Measurements from ENCODE around the gene ARMC5. TPM values are rescaled to one million over a fixed set of nuclear protein-coding genes. Genes with fewer than 3 reads are reported as not detected.

Gene ARMC5
- total and polyA plus RNA-seq, 9 of the 15 experiments (the other 6 are each of a cell fraction or from before 2014, with no cell fraction given): 0.11 to 13.5 (median 2.1) TPM

- CTCF ChIA-PET (ENCODE audit: low intra/inter-chr PET ratio): interaction anchor here (0.6 kb wide), 1 partner anchor 235 kb away, joined by 4 read pairs; no protein-coding TSS in a partner anchor
- TF ChIP-seq MYC (IDR thresholded peaks at IDR 0.05; ENCODE audit: low read depth, low read length): peak; percentile 74
- TF ChIP-seq MYC (CRISPR knock-in tag; IDR thresholded peaks at IDR 0.05; ENCODE audit: borderline replicate concordance, low read depth): no peak; the same call in 1 of the 2 replicates
- TF ChIP-seq MAX (CRISPR knock-in tag; IDR thresholded peaks at IDR 0.05): peak; percentile 82
- TF ChIP-seq RNF2 (IDR thresholded peaks at IDR 0.05): peak; percentile 50; the same call in 1 of the 2 replicates
- TF ChIP-seq ATF7 (IDR thresholded peaks at IDR 0.05): peak; percentile 86
- peak in 1 of 2 experiments; percentile 61; a peak in 1 of 4 replicates for TF ChIP-seq SIN3A (IDR thresholded peaks at IDR 0.05; ENCODE audit: borderline replicate concordance in 2 of 2, control insufficient read depth in 1 of 2, low read depth in 2 of 2, low read length in 2 of 2)
- TF ChIP-seq MYNN (IDR thresholded peaks at IDR 0.05): peak; percentile 17; the same call in 1 of the 2 replicates
- TF ChIP-seq MYNN (CRISPR knock-in tag; IDR thresholded peaks at IDR 0.05): no peak
- TF ChIP-seq SAP30 (IDR thresholded peaks at IDR 0.05; ENCODE audit: borderline replicate concordance, insufficient read depth, low read depth, low read length, poor library complexity, severe bottlenecking): peak; percentile 37
- no peak for TF ChIP-seq HOMEZ (CRISPR knock-in tag; IDR thresholded peaks at IDR 0.05)
- 0 out of 2 replicates have a peak, but pooled peaks have one; percentile 9 for TF ChIP-seq ELF4 (CRISPR knock-in tag; IDR thresholded peaks at IDR 0.05)
- peak; percentile 49 for TF ChIP-seq HMGXB4 (CRISPR knock-in tag; IDR thresholded peaks at IDR 0.05)
- no peak for TF ChIP-seq RNF219 (CRISPR knock-in tag; IDR thresholded peaks at IDR 0.05)
Measured at GRCh38 chr16:31458073-31458843, 1.0 kb upstream of the ARMC5 start.

More at GRCh38 chr16:31458073-31458843, 1.0 kb upstream of the ARMC5 start:
- H2AFZ ChIP-seq (ENCODE audit: low read depth, low read length): peak overlapping the region; percentile 99
- H3K4me1 ChIP-seq (replicated peaks in 1 of 2; ENCODE audit: control insufficient read depth in 2 of 2, insufficient read depth in 2 of 2, low read length in 2 of 2): peaks cover 36 to 59% of the 10 kb centered on the region in 2 experiments
- H3K4me2 ChIP-seq (ENCODE audit: insufficient read depth, low read length): peak overlapping the region; percentile 97
- H4K20me1 ChIP-seq (replicated peaks; ENCODE audit: control insufficient read depth, insufficient read depth, low read length): peaks cover 4% of the 10 kb centered on the region
- peak overlapping the region; percentile 83 for H3K4me3 ChIP-seq
- no peaks in the 10 kb centered on the region for H3K9me1 ChIP-seq (ENCODE audit: control insufficient read depth, insufficient read depth, low read length)
- no peaks in the 10 kb centered on the region for H3K27me3 ChIP-seq (ENCODE audit: control insufficient read depth in 2 of 2, insufficient read depth in 2 of 2, low read length in 2 of 2)
- peak overlapping the region; percentile 99 for H3K27ac ChIP-seq (ENCODE audit: extremely low read depth, low read depth, low read length)
- H3K36me3 ChIP-seq (ENCODE audit: control insufficient read depth, insufficient read depth, low read length): peaks cover 39% of the 10 kb centered on the region; the same call in 1 of the 3 replicates
- no peaks in the 10 kb centered on the region for H3K9me3 ChIP-seq (replicated peaks; ENCODE audit: control insufficient read depth, insufficient read depth, low read depth, low read length)
- peak overlapping the region; percentile 98 to 100 for H3K9ac ChIP-seq (ENCODE audit: insufficient read depth in 1 of 2, low read depth in 2 of 2, low read length in 2 of 2)
- BruUV-seq (replicated peaks): no TSS peak
- 2% methylated on average over 34 of the region's 42 CpGs for WGBS (ENCODE audit: insufficient coverage, low coverage, missing lambda C conversion rate)
- peak; percentile 42 for FAIRE-seq
- peak; percentile 49 to 75 (median 64) for DNase-seq (ENCODE audit: extremely low read depth in 1 of 4, low spot score in 3 of 4)
- in situ Hi-C loops (cut with MboI) (loop anchor here (10.0 kb wide), 1 partner anchor 237 kb away; no protein-coding TSS in a partner anchor), intact Hi-C loops (cut with micrococcal nuclease) (loop anchor here (5.0 to 10.0 kb wide), 3 partner anchors 49 to 503 kb away; partner anchors contain the start of genes RUSF1 and SETD1A)
- POLR2A ChIA-PET: interaction anchor here (0.6 to 1.5 kb wide), 10 partner anchors 27 to 1162 kb away, joined by 3 to 7 read pairs (median 3); partner anchors contain the start of gene RUSF1
- H3K79me2 ChIP-seq (ENCODE audit: control insufficient read depth, insufficient read depth, low read length): peaks cover 61% of the 10 kb centered on the region
- ATAC-seq: peak; percentile 31
